Heart left ventricle (tissue), 16 donors: ENCODE results near the gene CASP8. TPM values are rescaled to one million over a fixed set of nuclear protein-coding genes. Genes with fewer than 3 reads are reported as not detected.
A peak's percentile ranks its signal among the peaks of the same experiment; 100 is the strongest.
"Not testable (repeated sequence)": the region's sequence is repeated elsewhere in the genome, so short reads cannot be mapped to it uniquely, and the experiment has no call there.

Experiments
- ATAC-seq, 4 donors: fragments of 200-7000 bp; cut with Tn5 transposase; one replicate each; pipeline ENCODE4 v1.9.1; 2020 to 2022; ENCODE audit warnings: moderate library complexity in 4 of 4, mild to moderate bottlenecking in 3 of 4, moderate number of reproducible peaks in 1 of 4
- DNase-seq, 5 donors: peaks; one replicate each; pipeline ENCODE4 v3.0.0-alpha.2; 2020
- H3K27ac ChIP-seq, 12 donors: fragments of 200-600 bp; sonication (generic) in 4 of 12; one replicate each; pipeline versions ENCODE4 v1.5.0 to v1.8.0; 2016 to 2022; ENCODE audit warnings: mild to moderate bottlenecking in 2 of 12
- H3K27me3 ChIP-seq, 9 donors: fragments of 200-600 bp; sonication (generic) in 2 of 9; one replicate each; pipeline versions ENCODE4 v1.5.1 to v1.8.0; 2016 to 2022; ENCODE audit warnings: mild to moderate bottlenecking in 3 of 9
- H3K36me3 ChIP-seq, 9 donors: fragments of 200-600 bp; sonication (generic) in 2 of 9; one replicate each; pipeline versions ENCODE4 v1.5.0 to v1.8.0; 2018 to 2022; ENCODE audit warnings: mild to moderate bottlenecking in 2 of 9
- H3K4me1 ChIP-seq, 12 donors: fragments of 200-600 bp; sonication (generic) in 4 of 12; one replicate each; pipeline versions ENCODE4 v1.5.0 to v1.8.0; 2016 to 2022; ENCODE audit warnings: mild to moderate bottlenecking in 3 of 12
- H3K4me3 ChIP-seq, 12 donors: fragments of 200-600 bp; sonication (generic) in 4 of 12; one replicate each; pipeline versions ENCODE4 v1.5.0 to v1.8.0; 2017 to 2022; ENCODE audit warnings: mild to moderate bottlenecking in 9 of 12, moderate library complexity in 4 of 12
- H3K9me3 ChIP-seq, 12 donors: fragments of 200-600 bp; sonication (generic) in 4 of 12; one replicate each; pipeline versions ENCODE4 v1.5.0 to v1.8.0; 2016 to 2022; ENCODE audit warnings: mild to moderate bottlenecking in 1 of 12
- POLR2A ChIP-seq, 2 donors: fragments of 450-650 bp; IDR thresholded peaks; one replicate each; pipeline ENCODE4 v1.6.1; 2017; ENCODE audit warnings: antibody characterized with exemption in 2 of 2, mild to moderate bottlenecking in 2 of 2, moderate library complexity in 2 of 2
- WGBS, 4 donors: extraction: QIAGEN DNeasy Blood & Tissue Kit in 2 of 4; methylation state at CpG; one replicate each; pipeline versions ENCODE4 v1.1.5 to v1.1.7; 2013 to 2018; 5-methylcytosine and 5-hydroxymethylcytosine counted together
- intact Hi-C, 10 donors: fragments of 100-400 bp; cut with DNase I; formaldehyde crosslinking; loops; one replicate each; pipeline versions ENCODE4 v1.11.1 to v1.14.2; 2022
- polyA plus RNA-seq, 2 donors: library from polyadenylated mRNA; stranded (reverse); fragments of 200-250 nt; gene quantifications; one replicate each; pipeline ENCODE4 v1.2.3, GENCODE V29; 2013
- total RNA-seq, 9 donors: library from RNA; depleted of rRNA in 2 of 9; stranded (reverse); fragments of >200 nt in 2 of 9; fragmentation: NEBNext Ultra II Directional in 3 of 9; extraction: Animal tissue kit (Norgen Biotek cat#: 25700) in 3 of 9; gene quantifications; one replicate each; pipeline versions ENCODE4 v1.1.0 to v1.2.4, GENCODE V29; 2016 to 2023
- TF ChIP-seq, protein P1 (sequence below), 12 donors: fragments of 200-600 bp; sonication (generic) in 4 of 12; IDR thresholded peaks; one replicate each; pipeline versions ENCODE4 v1.5.0 to v1.8.0; 2018 to 2022; ENCODE audit warnings: antibody characterized with exemption in 12 of 12, mild to moderate bottlenecking in 5 of 12
- donor health status: ischemic (EF 13 %, LVEDD 7.1; RV severe dilation, severe dysfunction).
- donor health status: healthy with polysubstance abuse.
- donor health status: DM: no; HTN: yes; CAD: no.
- donor health status: DM: no; HTN: no; CAD: no.
- donor health status: ischemic (EF 25% LVEDD 6.9; RV normal size, moderate dysfunction).
- donor health status: ischemic (EF 25% LVEDD 5.7; RV mildly dilated, moderate dysfunction).
- donor health status: healthy.
- donor health status: DM: yes; HTN: yes; CAD: no.
- donor health status: ischemic (EF 35%, LVEDD 5.7; RV mildly dilated, moderate dysfunction).
- donor health status: nonischemic (EF 11% LVEDD 7.7; RV severe dilation, severe dysfunction).
- donor health status: DM: yes; HTN: yes; CAD: no.
- donor health status: PGD.
- donor health status: ischemic (EF 29% LVEDD 5.4; RV normal size, mild dysfunction).
- donor health status: nonischemic (EF 23%, LVEDD 6.1; RV moderate dilation, normal function).

Gene CASP8
- total and polyA plus RNA-seq, 11 donors = 1.8 to 15.7 (median 2.9) TPM

DNA sequence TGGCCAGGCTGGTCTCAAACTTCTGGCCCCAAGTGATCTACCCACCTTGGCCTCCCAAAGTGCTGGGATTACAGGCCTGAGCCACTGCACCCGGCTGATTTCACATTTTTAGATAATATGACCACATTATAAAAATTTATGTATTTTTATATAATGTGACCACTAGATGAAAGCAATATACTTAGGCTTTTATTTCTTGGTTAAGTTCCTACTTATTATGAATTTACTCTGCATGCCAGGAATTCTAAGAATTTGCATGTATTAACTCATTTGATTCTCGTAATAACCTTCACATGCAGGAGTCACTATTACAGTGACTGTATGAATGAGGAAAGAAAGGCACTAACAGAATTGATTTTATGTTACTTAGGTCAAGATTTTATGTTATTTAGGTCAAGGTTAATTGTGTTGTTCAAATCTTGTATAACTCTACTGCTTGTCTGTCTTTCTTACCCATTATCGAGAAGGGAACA is 25.6 kb upstream of the CASP8 start:
- WGBS, 4 donors = 76 to 83% (median 82%) methylated on average over 3 of the region's 3 CpGs
- peaks cover 0 to 68% (median 18%) of the 10 kb centered on the region in 12 donors for H3K4me1 ChIP-seq

DNA sequence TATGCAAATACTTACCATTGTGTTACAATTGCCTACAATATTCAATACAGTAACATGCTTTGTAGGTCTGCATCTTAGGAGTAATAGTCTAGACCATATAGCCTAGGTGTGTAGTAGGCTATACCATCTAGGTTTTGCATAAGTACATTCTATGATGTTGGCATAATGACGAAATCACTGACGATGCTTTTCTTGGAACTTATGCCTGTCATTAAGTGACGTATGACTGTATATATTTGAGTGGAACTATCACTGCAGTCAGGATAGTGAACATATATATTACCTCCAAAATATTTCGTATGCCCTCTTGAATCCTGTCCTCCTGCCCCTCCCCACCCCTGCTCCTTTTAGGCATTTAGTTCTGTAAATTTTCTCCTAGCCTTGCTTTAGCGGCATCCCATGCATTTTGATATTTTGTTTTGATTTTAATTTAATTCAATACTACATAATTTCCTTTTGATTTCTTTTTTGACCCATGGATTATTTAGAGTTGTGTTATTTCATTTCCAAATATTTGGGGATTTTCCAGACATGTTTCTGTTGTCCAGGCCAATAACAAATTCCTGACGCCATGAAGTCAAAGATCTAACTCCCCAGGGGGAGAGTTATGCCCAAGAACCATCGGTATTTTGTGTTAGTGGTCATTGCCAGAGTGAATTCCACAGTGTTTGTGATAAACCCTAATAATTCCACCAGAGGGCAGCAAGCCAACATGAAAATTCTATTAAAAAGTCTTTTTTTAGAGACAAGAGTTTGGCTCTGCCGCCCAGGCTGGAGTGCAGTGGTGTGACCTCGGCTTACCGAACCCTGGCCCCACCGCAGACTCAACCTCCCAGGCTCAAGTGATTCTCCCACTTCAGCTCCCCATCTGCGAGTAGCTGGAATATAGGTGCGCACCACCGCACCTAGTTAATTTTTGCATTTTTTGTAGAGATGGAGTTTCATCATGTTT is 24.2 kb upstream of the CASP8 start:
- ATAC-seq (peak; percentile 35 to 56 (median 41)), DNase-seq (peak in 4 of 5 donors; percentile 50 to 67 (median 60))
- H3K27me3 ChIP-seq = no peaks in the 10 kb centered on the region
- H3K36me3 ChIP-seq = no peaks in the 10 kb centered on the region
- H3K4me1 ChIP-seq = peaks cover 0 to 78% (median 18%) of the 10 kb centered on the region in 12 donors
- intact Hi-C loops = loop anchor here (1.0 to 10.0 kb wide), 10 partner anchors 121 to 389 kb away; partner anchors contain the start of genes CFLAR (in 2 of the 10), STRADB (in 1 of the 10) and TRAK2 (in 1 of the 10)
- peak overlapping the region in 1 of 12 donors; percentile 56 for H3K27ac ChIP-seq
- H3K9me3 ChIP-seq = no peaks in the 10 kb centered on the region
- peak overlapping the region in 6 of 12 donors; percentile 1 to 64 (median 21) for H3K4me3 ChIP-seq
- WGBS, 4 donors = 36 to 45% (median 42%) methylated on average over 14 of the region's 14 CpGs
- TF ChIP-seq, protein P1, sequence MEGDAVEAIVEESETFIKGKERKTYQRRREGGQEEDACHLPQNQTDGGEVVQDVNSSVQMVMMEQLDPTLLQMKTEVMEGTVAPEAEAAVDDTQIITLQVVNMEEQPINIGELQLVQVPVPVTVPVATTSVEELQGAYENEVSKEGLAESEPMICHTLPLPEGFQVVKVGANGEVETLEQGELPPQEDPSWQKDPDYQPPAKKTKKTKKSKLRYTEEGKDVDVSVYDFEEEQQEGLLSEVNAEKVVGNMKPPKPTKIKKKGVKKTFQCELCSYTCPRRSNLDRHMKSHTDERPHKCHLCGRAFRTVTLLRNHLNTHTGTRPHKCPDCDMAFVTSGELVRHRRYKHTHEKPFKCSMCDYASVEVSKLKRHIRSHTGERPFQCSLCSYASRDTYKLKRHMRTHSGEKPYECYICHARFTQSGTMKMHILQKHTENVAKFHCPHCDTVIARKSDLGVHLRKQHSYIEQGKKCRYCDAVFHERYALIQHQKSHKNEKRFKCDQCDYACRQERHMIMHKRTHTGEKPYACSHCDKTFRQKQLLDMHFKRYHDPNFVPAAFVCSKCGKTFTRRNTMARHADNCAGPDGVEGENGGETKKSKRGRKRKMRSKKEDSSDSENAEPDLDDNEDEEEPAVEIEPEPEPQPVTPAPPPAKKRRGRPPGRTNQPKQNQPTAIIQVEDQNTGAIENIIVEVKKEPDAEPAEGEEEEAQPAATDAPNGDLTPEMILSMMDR (IDR thresholded peaks at IDR 0.05) = peak; percentile 54 to 77 (median 71)
- TF ChIP-seq POLR2A (IDR thresholded peaks at IDR 0.05) = no peak

More for the DNA sequence above, 25.6 kb upstream of the CASP8 start:
- DNase-seq (no peak), ATAC-seq (no peak)
- TF ChIP-seq, protein P1 (IDR thresholded peaks at IDR 0.05) = no peak
- no peak for TF ChIP-seq POLR2A (IDR thresholded peaks at IDR 0.05)
- H3K4me3 ChIP-seq = peak overlapping the region in 2 of 12 donors; percentile 50 to 64
- no peak overlapping the region for H3K27ac ChIP-seq
- H3K36me3 ChIP-seq = no peaks in the 10 kb centered on the region
- intact Hi-C loops = loop anchor here in 9 of 10 donors (5.0 to 10.0 kb wide), 9 partner anchors 52 to 390 kb away; partner anchors contain the start of genes CFLAR (in 3 of the 9), CASP10 (in 1 of the 9), ORC2 (in 1 of the 9) and STRADB (in 1 of the 9)
- no peaks in the 10 kb centered on the region for H3K27me3 ChIP-seq
- no peaks in the 10 kb centered on the region for H3K9me3 ChIP-seq

DNA sequence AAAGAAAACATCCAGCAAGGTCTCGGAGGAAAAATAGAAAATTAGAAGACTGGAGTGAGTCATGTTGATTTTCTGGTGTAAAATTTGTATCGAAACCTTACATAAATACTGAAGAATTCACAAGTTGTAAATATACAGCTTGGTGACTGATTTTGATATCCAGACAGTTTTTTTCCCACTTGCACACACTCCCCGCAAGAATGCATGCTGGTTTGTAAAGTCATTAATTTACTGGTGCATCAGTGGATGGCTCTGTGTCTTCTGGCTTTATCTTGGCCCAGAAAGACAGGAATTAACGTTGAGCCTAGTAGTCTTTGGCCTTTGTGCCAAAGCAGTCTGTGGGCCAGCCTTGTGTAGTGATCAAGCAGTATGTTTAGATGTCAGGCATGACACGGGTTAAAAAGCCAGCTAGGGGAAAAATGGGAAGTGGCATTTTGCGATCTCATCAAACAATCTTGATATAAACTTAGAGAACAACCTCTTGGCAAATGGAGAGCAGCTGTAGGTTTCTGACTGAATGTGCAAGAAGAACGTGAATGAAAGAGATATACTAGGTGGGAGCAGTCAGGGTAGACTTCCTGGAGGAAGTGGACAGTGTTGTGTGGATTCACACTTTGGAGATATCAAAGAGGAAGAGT is 22.7 kb upstream of the CASP8 start:
- peaks cover 0 to 9% (median 0%) of the 10 kb centered on the region in 12 donors for H3K9me3 ChIP-seq
- ATAC-seq (no peak), DNase-seq (no peak)
- no peaks in the 10 kb centered on the region for H3K36me3 ChIP-seq
- peaks cover 0 to 74% (median 13%) of the 10 kb centered on the region in 12 donors for H3K4me1 ChIP-seq
- WGBS, 4 donors = 71 to 79% (median 75%) methylated on average over 7 of the region's 7 CpGs
- H3K27me3 ChIP-seq = no peaks in the 10 kb centered on the region
- intact Hi-C loops = loop anchor here (2.0 to 10.0 kb wide), 9 partner anchors 123 to 387 kb away; partner anchors contain the start of genes CFLAR (in 2 of the 10), STRADB (in 1 of the 10) and TRAK2 (in 1 of the 10)
- H3K4me3 ChIP-seq = no peak overlapping the region
- H3K27ac ChIP-seq = peak overlapping the region in 1 of 12 donors; percentile 39
- TF ChIP-seq, protein P1 (IDR thresholded peaks at IDR 0.05) = no peak
- no peak for TF ChIP-seq POLR2A (IDR thresholded peaks at IDR 0.05)

DNA sequence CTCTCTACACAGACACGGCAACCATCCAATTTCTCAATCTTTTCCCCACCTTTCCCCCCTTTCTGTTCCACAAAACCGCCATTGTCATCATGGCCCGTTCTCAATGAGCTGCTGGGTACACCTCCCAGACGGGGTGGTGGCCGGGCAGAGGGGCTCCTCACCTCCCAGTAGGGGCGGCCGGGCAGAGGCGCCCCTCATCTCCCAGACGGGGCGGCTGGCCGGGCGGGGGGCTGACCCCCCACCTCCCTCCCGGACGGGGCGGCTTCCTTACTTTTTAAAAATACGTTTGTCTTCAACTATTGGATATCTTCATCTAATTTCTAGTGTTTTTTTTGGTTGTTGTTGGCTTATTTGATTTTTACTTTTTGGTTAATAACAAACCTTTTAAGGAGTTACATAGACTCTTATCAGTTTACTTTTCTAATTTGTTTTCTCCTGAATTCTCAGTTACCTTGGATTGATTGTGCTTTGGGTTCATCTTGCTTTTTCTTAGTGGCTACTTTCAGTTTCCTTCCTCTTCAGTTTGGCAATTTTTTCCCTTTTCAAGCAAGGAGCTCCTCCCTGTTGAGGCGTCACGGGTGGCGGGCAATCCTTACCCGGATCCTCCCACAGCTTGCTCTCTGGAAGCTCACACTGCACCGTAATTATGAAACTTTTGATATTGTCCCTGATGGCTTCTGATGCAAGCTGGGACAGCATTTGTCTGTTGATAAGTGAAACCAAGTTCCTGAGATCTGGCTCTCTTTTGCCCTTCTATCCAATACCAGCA is 21.0 kb upstream of the CASP8 start:
- Histone ChIP-seq H3K4me1 (peaks cover 0 to 60% (median 9%) of the 10 kb centered on the region in 12 donors), H3K4me3 (peak overlapping the region in 3 of 12 donors; percentile 9 to 22 (median 10)), H3K27ac (peak overlapping the region in 11 of 12 donors; percentile 26 to 83 (median 55))
- intact Hi-C loops = loop anchor here in 8 of 10 donors (1.0 to 10.0 kb wide), 7 partner anchors 19 to 385 kb away; partner anchors contain the start of genes CFLAR (in 2 of the 8), STRADB (in 1 of the 8) and TRAK2 (in 1 of the 8)
- H3K9me3 ChIP-seq, H3K27me3 ChIP-seq, H3K36me3 ChIP-seq: not testable (repeated sequence)
- DNase-seq = peak; percentile 70 to 80 (median 72)
- peak; percentile 37 to 90 (median 88) for ATAC-seq
- 82 to 85% (median 84%) methylated on average over 21 of the region's 21 CpGs for WGBS, 4 donors
